ENCODE measurements around the gene SLC6A8.
"Not testable (repeated sequence)": the region's sequence is repeated elsewhere in the genome, so short reads cannot be mapped to it uniquely, and the experiment has no call there.

The SLC6A8 gene

GRCh38 chrX:153707406-153707805 is 19.7 kb downstream of the SLC6A8 start:
- DNase-seq (ENCODE audit: low read depth in 2 of 2), result no peak

GRCh38 chrX:153708415-153708814 is 20.7 kb downstream of the SLC6A8 start:
- no peak for DNase-seq (ENCODE audit: low read depth in 2 of 2)

- DNase-seq (ENCODE audit: low read depth in 2 of 2), result no peak
These were observed 22.3 kb downstream of the SLC6A8 start for GRCh38 chrX:153709726-153710674.

GRCh38 chrX:153714256-153714655 is 26.5 kb downstream of the SLC6A8 start:
- no peak for DNase-seq (ENCODE audit: low read depth in 2 of 2)

- no peak for DNase-seq (ENCODE audit: low read depth in 2 of 2)
These were observed 29.7 kb downstream of the SLC6A8 start for GRCh38 chrX:153717445-153717844.

- DNase-seq (ENCODE audit: low read depth in 2 of 2), result no peak
These were observed 31.5 kb downstream of the SLC6A8 start for GRCh38 chrX:153719238-153719637.

- DNase-seq (ENCODE audit: low read depth in 2 of 2), result no peak
These were observed 32.0 kb downstream of the SLC6A8 start for GRCh38 chrX:153719701-153720100.

GRCh38 chrX:153722704-153723350 is 35.1 kb downstream of the SLC6A8 start:
- no peak for DNase-seq (ENCODE audit: low read depth in 2 of 2)

- DNase-seq (ENCODE audit: low read depth in 2 of 2), result peak in 1 of 2 donors; percentile 21
These were observed 35.9 kb downstream of the SLC6A8 start for GRCh38 chrX:153723351-153724251.

- peak; percentile 75 to 77 for DNase-seq (ENCODE audit: low read depth in 2 of 2)
These were observed 36.7 kb downstream of the SLC6A8 start, which contains the start of the genes ABCD1 and BCAP31 for GRCh38 chrX:153724252-153725038. ABCD1 (plus strand) TSS chrX:153724856; CDS start chrX:153725267, 411 bp downstream. BCAP31 (minus strand) TSS chrX:153724387; CDS start chrX:153723244, 1,143 bp downstream.

- no peak for DNase-seq (ENCODE audit: low read depth in 2 of 2)
These were observed 37.5 kb downstream of the SLC6A8 start for GRCh38 chrX:153725039-153725831.

- no peak for DNase-seq (ENCODE audit: low read depth in 2 of 2)
These were observed 38.1 kb downstream of the SLC6A8 start for GRCh38 chrX:153725832-153726285.

- DNase-seq (ENCODE audit: low read depth in 2 of 2), result no peak
These were observed 38.8 kb downstream of the SLC6A8 start for GRCh38 chrX:153726286-153727122.

- DNase-seq (ENCODE audit: low read depth in 2 of 2), result no peak
These were observed 39.6 kb downstream of the SLC6A8 start for GRCh38 chrX:153727123-153727931.

- no peak for DNase-seq (ENCODE audit: low read depth in 2 of 2)
These were observed 40.4 kb downstream of the SLC6A8 start for GRCh38 chrX:153728095-153728494.

- DNase-seq (ENCODE audit: low read depth in 2 of 2), result no peak
These were observed 41.4 kb downstream of the SLC6A8 start for GRCh38 chrX:153728951-153729631.

GRCh38 chrX:153730115-153730514 is 42.4 kb downstream of the SLC6A8 start:
- not testable (repeated sequence) for DNase-seq (ENCODE audit: low read depth in 2 of 2)
